HG03460 (cell line): ENCODE results near the gene PCBP2.
"Not testable (repeated sequence)": the region's sequence is repeated elsewhere in the genome, so short reads cannot be mapped to it uniquely, and the experiment has no call there.

Source experiments
- ATAC-seq: cut with Tn5 transposase; IDR thresholded peaks from one replicate; pipeline ENCODE4 v1.9.1; 2021; ENCODE audit not compliant: unreplicated experiment

The PCBP2 gene

DNA sequence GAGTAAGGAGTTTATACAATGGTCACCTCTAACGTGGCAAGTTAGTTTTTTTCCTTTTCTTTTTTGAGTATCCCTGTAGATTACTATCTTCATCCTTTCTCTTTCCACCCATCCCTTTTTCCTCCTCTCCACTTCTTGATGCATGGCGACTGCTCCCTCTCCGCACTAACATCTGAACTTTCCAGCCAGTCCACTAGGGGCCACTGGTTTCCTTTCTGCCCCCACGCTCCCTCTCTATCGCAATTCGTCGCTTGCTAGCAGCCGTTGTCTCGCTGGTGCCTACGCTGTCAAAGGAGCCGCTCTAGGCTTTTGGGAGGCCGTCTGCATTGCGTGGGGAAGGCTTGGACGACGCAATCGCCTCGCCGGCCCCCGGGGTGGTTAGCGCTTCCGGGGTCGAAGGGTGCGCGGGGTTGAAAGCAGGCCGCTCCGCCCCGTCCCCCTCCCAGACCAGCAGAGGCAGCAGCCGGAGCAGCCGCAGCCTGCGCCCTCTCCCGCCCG, at the start of gene PCBP2:
TSS of gene PCBP2 (plus strand) at position 442 of the 498 bp plus-strand sequence. CDS start 2,699 bp downstream, outside the sequence.
- ATAC-seq, result peak; percentile 90

GRCh38 chr12:53402351-53402750, 49.6 kb upstream of the PCBP2 start:
- ATAC-seq, result not testable (repeated sequence)

GRCh38 chr12:53402871-53403270, 49.0 kb upstream of the PCBP2 start:
- ATAC-seq, result no peak

- no peak for ATAC-seq
These were observed 41.0 kb upstream of the PCBP2 start for GRCh38 chr12:53410951-53411350.

GRCh38 chr12:53413485-53414204, 38.3 kb upstream of the PCBP2 start:
- no peak for ATAC-seq

DNA sequence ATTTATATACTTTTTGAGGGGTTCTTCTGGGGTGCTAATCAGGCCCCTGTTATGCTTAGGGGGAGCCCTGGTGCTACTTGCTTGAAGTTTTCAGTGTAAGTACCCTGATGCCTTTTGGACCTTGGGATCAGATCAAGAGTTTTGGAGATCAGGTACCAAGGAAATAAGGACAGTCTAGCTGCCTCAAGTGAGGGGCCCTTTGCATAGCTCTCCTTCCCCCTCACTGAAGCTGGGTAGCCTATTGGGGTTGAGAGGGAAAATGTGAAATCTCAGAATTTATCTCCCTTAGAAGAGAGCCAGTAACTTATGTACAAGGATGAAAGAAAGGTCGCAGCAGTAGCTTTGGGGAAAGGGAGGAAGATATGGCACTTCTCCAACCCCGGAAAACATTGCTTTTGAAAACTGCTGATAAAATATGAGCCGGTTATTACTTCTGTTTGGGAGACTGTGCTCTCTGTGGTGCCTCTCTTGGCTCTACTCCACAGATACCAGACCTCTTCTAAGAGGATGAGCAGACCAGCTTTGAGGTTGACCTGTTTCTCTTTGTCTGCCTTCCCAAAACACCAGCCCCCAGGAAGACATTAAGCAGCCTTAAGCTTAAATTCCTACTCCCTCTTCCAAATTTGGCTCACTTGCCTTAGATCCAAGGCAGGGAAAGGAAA, 37.0 kb upstream of the PCBP2 start:
- no peak for ATAC-seq

- not testable (repeated sequence) for ATAC-seq
These were observed 36.0 kb upstream of the PCBP2 start for GRCh38 chr12:53415752-53416389.

- not testable (repeated sequence) for ATAC-seq
These were observed 34.5 kb upstream of the PCBP2 start for GRCh38 chr12:53417291-53417816.

- ATAC-seq, result no peak
These were observed 33.7 kb upstream of the PCBP2 start for GRCh38 chr12:53418221-53418620.

GRCh38 chr12:53419756-53420155, 32.1 kb upstream of the PCBP2 start:
- ATAC-seq, result no peak

DNA sequence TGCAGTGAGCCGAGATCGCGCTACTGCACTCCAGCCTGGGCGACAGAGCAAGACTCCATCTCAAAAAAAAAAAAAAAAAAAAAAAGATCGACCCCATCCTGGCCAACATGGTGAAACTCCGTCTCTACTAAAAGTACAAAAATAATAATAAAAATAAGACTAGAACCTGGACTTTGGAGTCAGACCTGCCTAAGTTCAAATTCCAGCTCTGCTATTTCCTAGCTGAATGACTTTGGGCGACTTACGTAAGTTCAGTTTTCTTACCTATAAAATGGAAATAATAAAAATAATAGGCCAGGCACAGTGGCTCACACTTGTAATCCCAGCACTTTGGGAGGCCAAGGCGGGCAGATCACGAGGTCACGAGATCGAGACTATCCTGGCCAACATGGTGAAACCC, 29.7 kb upstream of the PCBP2 start:
- ATAC-seq, result not testable (repeated sequence)

- ATAC-seq, result no peak
These were observed 28.3 kb upstream of the PCBP2 start, which contains the start of gene AMHR2 for GRCh38 chr12:53423597-53423996. Gene AMHR2, plus strand, starts transcription at chr12:53423855. Its CDS starts 80 bp downstream, at chr12:53423935.

DNA sequence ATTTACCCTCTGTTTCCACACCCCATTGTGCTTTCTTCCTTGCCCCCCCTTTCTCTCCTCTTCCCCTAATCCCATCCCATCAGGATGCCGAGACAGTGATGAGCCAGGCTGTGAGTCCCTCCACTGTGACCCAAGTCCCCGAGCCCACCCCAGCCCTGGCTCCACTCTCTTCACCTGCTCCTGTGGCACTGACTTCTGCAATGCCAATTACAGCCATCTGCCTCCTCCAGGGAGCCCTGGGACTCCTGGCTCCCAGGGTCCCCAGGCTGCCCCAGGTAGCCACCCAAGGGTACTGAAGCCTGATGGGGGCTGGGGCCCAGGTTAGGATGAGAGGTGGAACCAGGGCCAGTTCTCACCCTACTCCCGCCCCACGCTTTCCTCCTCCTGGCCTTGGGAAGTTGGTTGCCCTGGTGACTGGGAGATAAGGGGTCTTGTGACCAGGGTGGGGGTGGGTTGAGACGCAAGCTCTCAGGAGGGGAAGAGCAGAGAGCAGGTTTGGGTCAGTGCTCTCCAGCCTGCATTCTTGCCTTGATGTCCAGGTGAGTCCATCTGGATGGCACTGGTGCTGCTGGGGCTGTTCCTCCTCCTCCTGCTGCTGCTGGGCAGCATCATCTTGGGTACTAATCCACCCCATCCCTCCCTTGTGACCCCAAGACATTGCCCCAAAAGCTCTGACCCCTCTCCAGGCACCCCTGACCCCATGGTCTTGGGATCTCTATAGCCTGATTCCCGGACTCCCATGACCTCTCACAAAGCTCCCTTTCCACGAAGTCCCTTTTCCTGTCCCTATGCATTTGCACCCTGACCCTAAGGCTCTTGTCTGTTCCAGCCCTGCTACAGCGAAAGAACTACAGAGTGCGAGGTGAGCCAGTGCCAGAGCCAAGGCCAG, 27.0 kb upstream of the PCBP2 start:
- no peak for ATAC-seq

DNA sequence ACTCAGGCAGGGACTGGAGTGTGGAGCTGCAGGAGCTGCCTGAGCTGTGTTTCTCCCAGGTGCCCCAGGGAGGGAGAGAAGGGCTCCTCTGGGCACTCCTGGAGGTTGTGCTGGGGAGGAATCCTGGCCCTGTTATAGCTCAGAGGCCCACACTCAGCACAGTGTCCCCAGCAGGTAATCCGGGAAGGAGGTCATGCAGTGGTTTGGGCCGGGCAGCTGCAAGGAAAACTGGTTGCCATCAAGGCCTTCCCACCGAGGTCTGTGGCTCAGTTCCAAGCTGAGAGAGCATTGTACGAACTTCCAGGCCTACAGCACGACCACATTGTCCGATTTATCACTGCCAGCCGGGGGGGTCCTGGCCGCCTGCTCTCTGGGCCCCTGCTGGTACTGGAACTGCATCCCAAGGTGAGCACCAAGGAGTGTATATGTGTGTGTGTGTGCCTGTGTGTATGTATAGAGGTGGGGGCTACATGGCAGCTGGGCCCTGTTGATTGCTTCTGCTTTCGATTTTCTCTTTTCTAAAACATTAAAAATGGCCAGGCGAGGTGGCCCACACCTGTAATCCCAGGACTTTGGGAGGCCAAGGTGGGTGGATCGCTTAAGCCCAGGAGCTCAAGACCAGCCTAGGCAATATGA, 26.3 kb upstream of the PCBP2 start:
- no peak for ATAC-seq

GRCh38 chr12:53427905-53428594, 23.9 kb upstream of the PCBP2 start:
- no peak for ATAC-seq

DNA sequence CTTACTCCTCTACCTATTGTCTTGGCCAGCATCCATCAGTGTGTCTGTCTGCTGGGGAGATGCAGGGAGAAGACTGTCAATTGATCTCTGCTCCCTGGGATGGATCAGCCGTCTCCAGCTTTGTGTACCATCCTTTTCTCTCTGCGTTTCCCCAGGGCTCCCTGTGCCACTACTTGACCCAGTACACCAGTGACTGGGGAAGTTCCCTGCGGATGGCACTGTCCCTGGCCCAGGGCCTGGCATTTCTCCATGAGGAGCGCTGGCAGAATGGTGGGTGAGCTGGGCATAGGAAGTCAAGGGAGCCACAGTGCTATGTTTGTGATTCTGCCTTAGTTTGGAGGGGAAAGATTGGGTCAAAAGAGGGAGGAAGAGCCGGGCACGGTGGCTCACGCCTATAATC, 23.2 kb upstream of the PCBP2 start:
- no peak for ATAC-seq

DNA sequence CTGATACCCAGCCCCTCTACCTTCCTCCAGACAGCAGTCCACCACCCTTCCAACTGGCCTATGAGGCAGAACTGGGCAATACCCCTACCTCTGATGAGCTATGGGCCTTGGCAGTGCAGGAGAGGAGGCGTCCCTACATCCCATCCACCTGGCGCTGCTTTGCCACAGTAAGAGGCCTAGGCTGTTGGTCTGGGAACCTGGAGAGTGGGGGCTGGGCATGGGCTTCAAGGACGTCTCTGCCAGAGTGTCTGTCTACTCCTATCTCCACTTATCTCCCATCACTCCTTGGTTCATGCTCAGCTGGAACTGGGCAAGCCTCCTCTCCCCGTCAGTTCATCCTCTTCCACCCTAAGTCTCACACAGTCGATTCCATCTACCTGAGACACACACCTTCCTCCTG, 21.8 kb upstream of the PCBP2 start:
- no peak for ATAC-seq

DNA sequence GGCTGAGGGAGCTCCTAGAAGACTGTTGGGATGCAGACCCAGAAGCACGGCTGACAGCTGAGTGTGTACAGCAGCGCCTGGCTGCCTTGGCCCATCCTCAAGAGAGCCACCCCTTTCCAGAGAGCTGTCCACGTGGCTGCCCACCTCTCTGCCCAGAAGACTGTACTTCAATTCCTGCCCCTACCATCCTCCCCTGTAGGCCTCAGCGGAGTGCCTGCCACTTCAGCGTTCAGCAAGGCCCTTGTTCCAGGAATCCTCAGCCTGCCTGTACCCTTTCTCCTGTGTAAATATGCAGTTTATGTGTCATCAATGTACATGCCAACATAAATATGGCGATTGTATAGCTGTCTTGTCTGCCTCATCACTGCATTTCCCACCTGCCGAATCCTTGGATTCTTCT, 20.7 kb upstream of the PCBP2 start:
- no peak for ATAC-seq

- not testable (repeated sequence) for ATAC-seq
These were observed 16.6 kb upstream of the PCBP2 start for GRCh38 chr12:53435326-53435725.
